AG09309 (cell line): ENCODE measurements around the gene CCDC195.

Source experiments
- DNase-seq: peaks from one replicate; pipeline ENCODE4 v3.0.0-alpha.2; 2010; ENCODE audit warnings: low read depth
- H3K4me3 ChIP-seq: 2 replicates; pipeline ENCODE4 v1.5.1; 2011; ENCODE audit warnings: mild to moderate bottlenecking, low read depth, low read length, moderate library complexity; ENCODE audit not compliant: control insufficient read depth
- TF ChIP-seq, protein P1 (sequence below): IDR thresholded peaks from 2 replicates; pipeline ENCODE4 v1.5.1; 2011; ENCODE audit warnings: mild to moderate bottlenecking, low read depth, low read length, inconsistent platforms; ENCODE audit not compliant: insufficient read depth, control insufficient read depth; ENCODE audit errors: missing control alignments

Gene CCDC195

DNA sequence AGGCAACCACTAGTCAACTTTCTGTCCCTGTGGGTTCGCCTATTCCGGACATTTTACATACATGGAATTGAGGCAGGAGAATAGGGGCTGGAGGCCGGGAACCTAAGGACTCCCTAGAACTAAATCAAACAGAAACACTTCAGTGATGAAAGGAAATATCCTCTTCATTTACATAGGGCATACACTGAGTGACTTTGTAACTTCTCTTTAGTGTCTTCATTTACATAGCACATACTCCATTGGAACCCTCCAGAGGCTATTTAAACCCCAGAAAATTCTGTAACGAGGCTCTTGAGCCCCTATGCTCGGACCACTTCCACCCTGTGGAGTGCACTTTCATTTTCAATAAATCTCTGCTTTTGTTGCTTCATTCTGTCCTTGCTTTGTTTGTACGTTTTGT is 56.5 kb downstream of the CCDC195 start:
- no peak for DNase-seq
- TF ChIP-seq, protein P1, sequence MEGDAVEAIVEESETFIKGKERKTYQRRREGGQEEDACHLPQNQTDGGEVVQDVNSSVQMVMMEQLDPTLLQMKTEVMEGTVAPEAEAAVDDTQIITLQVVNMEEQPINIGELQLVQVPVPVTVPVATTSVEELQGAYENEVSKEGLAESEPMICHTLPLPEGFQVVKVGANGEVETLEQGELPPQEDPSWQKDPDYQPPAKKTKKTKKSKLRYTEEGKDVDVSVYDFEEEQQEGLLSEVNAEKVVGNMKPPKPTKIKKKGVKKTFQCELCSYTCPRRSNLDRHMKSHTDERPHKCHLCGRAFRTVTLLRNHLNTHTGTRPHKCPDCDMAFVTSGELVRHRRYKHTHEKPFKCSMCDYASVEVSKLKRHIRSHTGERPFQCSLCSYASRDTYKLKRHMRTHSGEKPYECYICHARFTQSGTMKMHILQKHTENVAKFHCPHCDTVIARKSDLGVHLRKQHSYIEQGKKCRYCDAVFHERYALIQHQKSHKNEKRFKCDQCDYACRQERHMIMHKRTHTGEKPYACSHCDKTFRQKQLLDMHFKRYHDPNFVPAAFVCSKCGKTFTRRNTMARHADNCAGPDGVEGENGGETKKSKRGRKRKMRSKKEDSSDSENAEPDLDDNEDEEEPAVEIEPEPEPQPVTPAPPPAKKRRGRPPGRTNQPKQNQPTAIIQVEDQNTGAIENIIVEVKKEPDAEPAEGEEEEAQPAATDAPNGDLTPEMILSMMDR = no peak
- no peak overlapping the region for H3K4me3 ChIP-seq

DNA sequence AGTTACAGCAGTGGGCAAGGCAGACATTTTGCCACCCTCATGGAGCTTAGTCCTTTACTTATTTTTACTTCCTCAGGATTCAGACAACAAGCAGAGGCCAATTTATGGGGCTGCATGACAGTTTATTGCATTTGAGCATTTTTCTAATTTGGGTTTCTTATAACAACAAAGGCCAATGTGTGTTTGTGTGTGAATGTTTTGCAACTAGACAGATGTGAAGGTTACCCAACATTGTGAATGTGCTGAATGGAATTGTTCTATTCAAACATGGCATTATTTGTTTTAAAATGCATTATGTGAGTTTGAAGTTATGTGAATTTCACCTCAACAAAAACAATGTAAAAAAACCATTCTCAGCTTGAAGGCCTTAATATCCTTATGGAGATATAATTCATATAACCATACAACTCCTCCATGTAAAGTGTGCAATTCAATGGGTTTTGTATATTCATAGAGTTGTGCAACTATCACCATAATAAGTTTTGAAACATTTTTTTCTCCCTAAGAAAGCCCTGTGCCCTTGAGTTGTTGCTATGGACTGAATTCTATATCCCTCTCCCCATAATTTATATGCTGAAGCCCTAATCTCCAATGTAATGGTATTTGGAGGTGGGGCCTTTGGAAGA is 57.3 kb downstream of the CCDC195 start:
- TF ChIP-seq, protein P1 = no peak
- H3K4me3 ChIP-seq = no peak overlapping the region
- DNase-seq = peak; percentile 66

DNA sequence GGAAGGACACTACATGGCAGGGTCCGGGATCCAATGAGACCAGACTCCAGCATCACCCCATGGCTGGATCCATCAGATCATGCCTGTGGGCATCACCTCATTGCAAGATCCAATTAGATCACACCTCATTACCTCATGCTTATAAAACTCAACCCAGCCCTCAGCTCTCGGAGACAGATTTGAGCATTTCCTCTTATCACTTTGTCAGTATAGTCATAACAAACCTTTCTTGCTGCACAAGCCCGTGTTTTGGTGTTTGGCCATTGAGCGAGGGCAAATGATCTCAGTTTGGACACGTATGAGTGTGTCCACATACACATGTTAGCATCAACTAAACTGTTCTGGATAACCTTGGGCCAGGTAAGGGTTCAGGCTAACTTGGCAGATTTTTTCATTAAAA is 58.8 kb downstream of the CCDC195 start:
- DNase-seq = no peak
- no peak overlapping the region for H3K4me3 ChIP-seq
- TF ChIP-seq, protein P1 = no peak

- DNase-seq = no peak
- H3K4me3 ChIP-seq = no peak overlapping the region
- TF ChIP-seq, protein P1 = no peak
Observed at GRCh38 chr2:224655006-224655537, 61.1 kb downstream of the CCDC195 start.
